H54 (cell line): ENCODE measurements around the gene STK38.
"Not testable (repeated sequence)": the region's sequence is repeated elsewhere in the genome, so short reads cannot be mapped to it uniquely, and the experiment has no call there.

Experiments
- DNase-seq: peaks from one replicate; pipeline ENCODE4 v3.0.0; 2011; ENCODE audit warnings: low spot score, mixed read lengths; ENCODE audit not compliant: insufficient read length
- FAIRE-seq: peaks from 3 replicates; lab custom pipeline; 2011; peaks lifted over from hg19 to GRCh38; lab: Jason Lieb, UNC
- POLR2A ChIP-seq: IDR thresholded peaks from 2 replicates; pipeline ENCODE4 v1.6.1; 2011; ENCODE audit warnings: low read depth, mild to moderate bottlenecking, low read length

The STK38 gene

GRCh38 chr6:36577301-36577700 is 30.0 kb upstream of the STK38 start:
- no peak for TF ChIP-seq POLR2A
- DNase-seq (peak; percentile 72), FAIRE-seq (no peak)

GRCh38 chr6:36576578-36576977 is 29.3 kb upstream of the STK38 start:
- no peak for DNase-seq
- no peak for TF ChIP-seq POLR2A
- FAIRE-seq, result no peak

GRCh38 chr6:36574679-36575078 is 27.4 kb upstream of the STK38 start:
- no peak for FAIRE-seq
- TF ChIP-seq POLR2A, result no peak
- DNase-seq, result no peak

- not testable (repeated sequence) for FAIRE-seq, DNase-seq
Observed at GRCh38 chr6:36572353-36573311, 25.4 kb upstream of the STK38 start.

GRCh38 chr6:36571122-36572043 is 24.1 kb upstream of the STK38 start:
- no peak for TF ChIP-seq POLR2A
- DNase-seq (no peak), FAIRE-seq (no peak)

- TF ChIP-seq POLR2A, result no peak
- no peak for FAIRE-seq
- no peak for DNase-seq
Observed at GRCh38 chr6:36570264-36570663, 23.0 kb upstream of the STK38 start.

- DNase-seq, result no peak
- FAIRE-seq, result no peak
- TF ChIP-seq POLR2A, result no peak
Observed at GRCh38 chr6:36566418-36566905, 19.2 kb upstream of the STK38 start.

- DNase-seq, result no peak
- no peak for TF ChIP-seq POLR2A
- FAIRE-seq, result no peak
Observed at GRCh38 chr6:36563928-36564284, 16.6 kb upstream of the STK38 start.

GRCh38 chr6:36563237-36563927 is 16.1 kb upstream of the STK38 start:
- FAIRE-seq, result no peak
- DNase-seq, result no peak
- no peak for TF ChIP-seq POLR2A

GRCh38 chr6:36560822-36561221 is 13.5 kb upstream of the STK38 start:
- TF ChIP-seq POLR2A, result no peak
- FAIRE-seq (no peak), DNase-seq (no peak)

- DNase-seq (no peak), FAIRE-seq (no peak)
- no peak for TF ChIP-seq POLR2A
Observed at GRCh38 chr6:36559011-36559793, 11.9 kb upstream of the STK38 start.

- FAIRE-seq, result no peak
- no peak for DNase-seq
- TF ChIP-seq POLR2A, result no peak
Observed at GRCh38 chr6:36556281-36556680, 9.0 kb upstream of the STK38 start.
